Activated CD8-positive, alpha-beta memory T cell treated with anti-CD3 and anti-CD28 coated beads, Interleukin-2, amount 50 U/mL, for 1 hour (primary cell): ENCODE data around the gene CNKSR1.
A peak's percentile ranks its signal among the peaks of the same experiment; 100 is the strongest.
"Not testable (repeated sequence)": the region's sequence is repeated elsewhere in the genome, so short reads cannot be mapped to it uniquely, and the experiment has no call there.

Experiments
- DNase-seq: peaks from one replicate; pipeline ENCODE4 v3.0.0-alpha.2; 2020; ENCODE audit errors: extremely low read depth

Gene CNKSR1

DNA sequence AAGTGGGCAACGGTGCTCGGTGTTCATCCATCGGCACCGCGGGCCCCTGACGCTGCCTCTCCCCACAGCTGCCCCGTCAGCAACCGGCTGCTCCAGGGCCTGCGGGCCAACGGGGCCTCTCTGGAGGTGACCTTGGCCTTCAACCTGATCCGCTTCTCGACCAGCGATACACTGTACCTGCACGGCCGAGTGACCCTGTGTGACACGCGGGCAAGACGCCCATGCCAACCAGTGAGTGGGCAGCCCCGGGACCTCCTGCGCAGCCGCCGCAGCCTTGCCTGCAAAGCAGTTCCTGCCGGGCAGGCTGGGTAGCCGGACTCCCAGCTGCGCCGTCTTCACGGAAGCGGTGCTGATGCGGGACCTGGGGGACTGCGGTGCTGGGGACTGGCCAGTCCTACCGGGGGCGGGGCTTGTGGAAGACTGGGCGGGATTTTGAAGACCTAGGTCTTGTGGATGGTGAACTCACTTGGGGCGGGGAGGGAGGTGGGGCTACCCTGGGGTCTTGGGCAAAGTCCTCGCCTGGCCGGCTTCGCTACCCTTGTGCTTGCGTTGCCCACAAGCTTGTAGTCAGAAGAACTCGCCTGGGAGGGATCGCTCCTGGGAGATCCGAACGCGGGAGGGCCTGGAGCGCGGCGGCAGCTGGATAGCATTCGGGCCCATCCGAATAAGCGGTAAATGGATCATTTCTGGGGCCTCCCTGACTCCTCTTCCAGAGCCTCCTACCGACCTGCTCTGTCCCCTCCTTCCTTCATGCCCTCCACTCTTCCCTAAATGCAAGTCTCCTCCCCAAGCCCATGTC lies 47.9 kb downstream of the CNKSR1 start:
- DNase-seq = no peak

DNA sequence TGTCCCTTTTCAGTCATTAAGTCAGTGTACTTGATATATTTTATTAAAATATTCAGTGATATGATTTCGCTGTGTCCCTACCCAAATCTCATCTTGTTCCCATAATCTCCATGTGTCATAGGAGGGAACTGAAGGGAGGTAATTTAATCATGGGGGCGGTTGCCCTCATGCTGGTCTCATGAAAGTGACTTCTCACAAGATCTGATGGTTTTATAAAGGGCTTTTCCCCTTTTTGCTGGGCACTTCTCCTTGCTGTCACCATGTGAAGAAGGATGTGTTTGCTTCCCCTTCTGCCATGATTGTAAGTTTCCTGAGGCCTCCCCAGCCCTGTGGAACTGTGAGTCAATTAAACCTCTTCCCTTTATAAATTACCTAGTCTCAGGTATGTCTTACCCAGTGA lies 53.4 kb downstream of the CNKSR1 start:
- not testable (repeated sequence) for DNase-seq

DNA sequence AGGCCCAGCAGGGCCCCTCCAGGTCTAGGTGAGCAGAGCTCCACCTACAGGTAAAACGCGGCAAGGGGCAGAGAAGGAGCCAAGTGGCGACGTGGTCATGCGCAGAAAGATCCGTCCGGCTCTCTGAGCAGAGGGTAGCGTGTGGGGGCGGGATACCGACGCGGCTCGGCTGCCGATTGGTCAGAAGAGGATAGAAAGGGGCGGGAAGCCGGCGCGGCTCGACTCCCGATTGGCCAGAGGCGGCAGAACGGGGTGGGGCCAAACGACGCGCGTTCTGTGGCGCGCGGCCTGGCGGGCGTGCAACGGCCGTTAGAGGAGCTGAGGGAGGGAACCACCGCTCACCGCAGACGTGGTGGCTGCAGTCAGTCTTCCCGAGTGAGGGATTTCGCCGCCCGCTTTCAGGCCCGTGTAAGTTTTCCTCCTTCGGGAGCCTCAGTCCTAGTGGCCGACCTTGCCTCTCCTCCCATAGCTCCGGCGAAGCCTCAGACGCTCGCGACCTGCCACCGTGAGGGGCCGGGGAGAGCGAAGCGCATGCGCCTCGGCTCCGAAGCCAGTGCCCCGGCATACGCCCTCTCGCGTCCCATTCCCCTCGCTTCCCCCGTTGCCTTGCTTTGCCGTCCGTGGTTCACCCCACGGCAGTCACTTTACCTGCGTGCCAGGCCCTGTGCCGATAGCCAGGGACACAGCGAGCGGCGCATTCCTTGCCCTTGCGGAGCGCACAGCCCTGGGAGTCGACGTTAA lies 56.8 kb downstream of the CNKSR1 start, which contains the start of gene CEP85:
TSS of gene CEP85 (plus strand) at position 298 of the 741 bp plus-strand sequence. CDS start 5,584 bp downstream, outside the sequence.
- peak; percentile 97 for DNase-seq

DNA sequence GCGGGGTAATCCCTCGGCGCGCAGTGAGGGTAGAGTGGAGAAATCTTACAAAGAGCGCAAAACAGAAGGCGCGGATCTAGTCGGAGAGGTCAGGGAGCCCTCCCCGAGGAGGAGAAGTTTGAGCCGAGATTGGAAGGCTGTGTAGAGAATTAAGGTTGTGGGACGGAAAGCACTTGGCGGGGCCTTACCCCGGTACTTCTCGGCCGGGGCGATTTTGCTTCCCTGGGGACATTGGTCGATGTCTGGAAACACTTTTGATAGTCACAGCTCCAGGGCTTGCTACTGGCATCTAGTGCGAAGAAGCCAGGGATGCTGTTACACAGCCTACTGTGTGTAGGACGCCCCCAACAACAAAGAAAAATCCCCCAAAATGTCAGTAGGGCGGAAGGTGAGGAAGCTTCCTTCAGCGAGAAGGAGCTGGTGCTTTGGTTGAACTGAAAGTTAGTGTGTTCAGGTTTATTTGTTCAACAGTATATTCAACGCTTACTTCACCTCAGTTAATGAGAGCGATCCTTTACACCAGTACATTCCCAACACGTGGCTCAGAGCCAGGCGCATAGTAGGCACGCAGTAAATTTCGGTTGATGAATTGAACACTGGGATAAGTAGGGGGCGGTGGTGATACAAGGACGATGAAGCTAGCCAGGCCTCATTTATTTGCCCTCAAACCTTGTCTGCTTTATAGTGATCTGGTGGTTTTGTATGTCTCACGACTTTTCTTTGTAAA lies 57.5 kb downstream of the CNKSR1 start:
- no peak for DNase-seq

DNA sequence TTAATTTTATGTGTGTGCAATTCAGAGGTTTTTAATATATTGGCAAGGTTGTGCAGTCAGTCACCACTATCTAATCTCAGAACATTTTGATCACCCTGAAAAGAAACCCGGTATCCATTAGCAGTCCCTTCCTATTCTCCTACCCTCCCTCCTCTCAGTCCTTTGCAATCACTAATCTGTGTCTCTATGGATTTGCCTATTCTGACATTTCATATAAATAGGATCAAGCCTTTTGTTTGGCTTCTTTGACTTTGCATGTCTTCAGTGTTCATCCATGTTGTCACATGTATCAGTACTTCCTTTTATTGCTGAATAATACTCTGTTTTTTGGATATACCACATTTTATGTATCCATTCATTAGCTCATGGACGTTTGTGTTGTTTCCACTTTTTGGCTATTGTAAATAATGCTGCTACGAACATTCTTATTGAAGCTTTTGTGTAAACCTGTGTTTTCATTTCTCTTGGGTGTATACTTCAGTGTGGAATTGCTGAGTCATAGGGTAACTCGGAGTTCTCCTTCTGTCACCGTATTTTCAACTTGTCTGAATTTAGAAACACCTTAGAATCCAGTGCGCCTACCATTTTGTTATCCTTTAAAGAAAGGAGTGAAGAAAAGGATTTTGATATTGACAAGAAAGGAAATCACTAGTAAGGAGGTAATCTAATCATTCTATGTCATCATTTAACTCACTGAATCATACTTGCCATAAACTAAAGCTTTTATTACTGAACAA lies 60.1 kb downstream of the CNKSR1 start:
- DNase-seq = no peak
